C4-2B (cell line): ENCODE measurements around the gene GALNS.

Experiments
- H3K27ac ChIP-seq: fragments of 450-650 bp; 2 replicates; pipeline ENCODE4 v1.5.1; 2017
- ZFX ChIP-seq: fragments of 450-650 bp; IDR thresholded peaks from 2 replicates; pipeline ENCODE4 v1.6.1; 2017
- TF ChIP-seq, protein P1 (sequence below): fragments of 450-650 bp; conservative IDR thresholded peaks from 2 replicates; pipeline ENCODE4 v1.5.1; 2017; ENCODE audit warnings: mild to moderate bottlenecking

The GALNS gene

DNA sequence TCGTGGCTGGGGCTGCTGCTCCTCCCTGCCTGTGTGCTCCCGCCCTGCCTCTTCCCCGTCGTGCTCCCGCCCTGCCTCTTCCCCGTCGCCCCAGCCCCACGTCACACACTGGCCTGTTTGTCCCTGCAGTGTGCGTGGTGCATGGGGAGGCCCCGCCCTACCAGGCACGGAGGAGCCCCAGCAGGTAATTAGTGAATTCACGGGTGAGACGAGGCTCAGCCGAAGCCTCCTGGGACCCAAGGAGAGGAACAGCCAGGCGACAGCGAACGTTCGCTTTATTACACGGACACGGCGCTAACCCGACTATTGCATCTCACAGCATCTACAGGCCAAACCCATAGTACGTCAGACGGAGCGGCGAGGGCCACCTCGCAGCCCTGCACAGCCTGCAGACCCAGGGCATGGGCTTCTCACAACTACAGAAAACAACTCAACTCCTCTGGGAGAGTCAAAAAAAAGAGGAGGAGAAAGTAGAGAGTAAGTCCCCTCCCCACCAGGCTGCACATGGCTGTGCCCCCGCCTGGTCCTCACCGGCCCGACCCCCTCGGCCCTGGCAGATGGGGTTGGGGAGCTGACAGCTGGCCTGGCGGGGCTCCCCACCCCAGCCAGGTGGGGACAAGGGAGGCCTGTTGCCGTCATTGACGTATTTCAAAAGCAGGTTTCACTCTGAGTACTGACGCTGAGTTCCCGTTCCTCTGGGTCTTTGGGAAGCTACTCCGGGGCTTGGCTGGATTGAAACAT is 14.0 kb upstream of the GALNS start:
- TF ChIP-seq ZFX, result no peak
- TF ChIP-seq, protein P1, sequence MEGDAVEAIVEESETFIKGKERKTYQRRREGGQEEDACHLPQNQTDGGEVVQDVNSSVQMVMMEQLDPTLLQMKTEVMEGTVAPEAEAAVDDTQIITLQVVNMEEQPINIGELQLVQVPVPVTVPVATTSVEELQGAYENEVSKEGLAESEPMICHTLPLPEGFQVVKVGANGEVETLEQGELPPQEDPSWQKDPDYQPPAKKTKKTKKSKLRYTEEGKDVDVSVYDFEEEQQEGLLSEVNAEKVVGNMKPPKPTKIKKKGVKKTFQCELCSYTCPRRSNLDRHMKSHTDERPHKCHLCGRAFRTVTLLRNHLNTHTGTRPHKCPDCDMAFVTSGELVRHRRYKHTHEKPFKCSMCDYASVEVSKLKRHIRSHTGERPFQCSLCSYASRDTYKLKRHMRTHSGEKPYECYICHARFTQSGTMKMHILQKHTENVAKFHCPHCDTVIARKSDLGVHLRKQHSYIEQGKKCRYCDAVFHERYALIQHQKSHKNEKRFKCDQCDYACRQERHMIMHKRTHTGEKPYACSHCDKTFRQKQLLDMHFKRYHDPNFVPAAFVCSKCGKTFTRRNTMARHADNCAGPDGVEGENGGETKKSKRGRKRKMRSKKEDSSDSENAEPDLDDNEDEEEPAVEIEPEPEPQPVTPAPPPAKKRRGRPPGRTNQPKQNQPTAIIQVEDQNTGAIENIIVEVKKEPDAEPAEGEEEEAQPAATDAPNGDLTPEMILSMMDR, result no peak

DNA sequence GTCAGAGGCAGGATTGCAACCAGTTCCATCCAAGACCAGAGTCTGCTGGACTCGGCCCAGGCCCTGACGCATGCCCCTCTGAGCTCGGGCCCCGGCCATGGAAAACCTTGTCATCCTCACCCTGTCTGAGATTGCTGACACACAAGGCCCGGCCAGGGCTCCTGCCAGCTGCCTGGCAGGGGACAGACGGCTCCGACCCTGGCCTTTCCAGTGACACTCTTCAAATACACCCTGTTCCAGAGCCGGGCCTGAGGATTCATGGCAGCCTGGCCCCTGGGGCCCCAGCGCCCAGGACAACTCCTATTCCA is 12.9 kb upstream of the GALNS start:
- no peak overlapping the region for H3K27ac ChIP-seq
- TF ChIP-seq, protein P1, result no peak
- TF ChIP-seq ZFX, result no peak

More for the DNA sequence above, 14.0 kb upstream of the GALNS start:
- no peak overlapping the region for H3K27ac ChIP-seq

DNA sequence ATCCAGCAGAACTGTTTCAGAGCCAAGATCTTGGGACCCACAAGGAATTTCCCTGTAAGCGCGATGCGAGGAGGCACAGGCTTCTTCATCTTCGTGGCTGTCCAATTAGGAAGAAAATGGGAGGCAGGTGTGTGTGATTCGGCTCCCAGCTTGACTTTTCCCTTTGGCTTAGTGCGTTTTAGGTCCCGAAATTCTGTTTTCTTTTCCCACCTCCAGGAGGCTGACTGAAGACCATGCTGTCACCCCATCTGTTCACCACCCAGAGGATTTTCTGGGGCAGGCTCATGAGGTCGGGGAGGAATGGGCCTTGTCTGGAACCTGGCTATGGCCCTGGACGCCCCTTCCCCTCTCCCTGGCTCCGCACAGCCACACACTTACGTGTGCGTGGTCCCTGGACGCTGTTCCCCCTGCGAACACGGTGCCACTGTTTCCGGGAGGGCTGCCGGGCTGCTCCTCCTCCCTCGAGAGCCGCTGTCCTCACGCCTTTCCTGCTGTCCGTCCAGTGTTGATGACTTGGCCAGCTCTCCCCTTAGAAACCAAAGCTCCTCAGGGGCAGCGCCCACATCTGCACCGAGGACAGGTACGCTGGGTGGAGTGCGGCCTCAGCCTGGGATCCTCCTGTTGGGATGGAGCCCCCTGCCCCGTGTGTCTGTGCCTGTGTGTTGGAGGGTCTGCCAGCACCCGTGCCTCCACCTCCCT is 12.4 kb upstream of the GALNS start:
- H3K27ac ChIP-seq, result no peak overlapping the region
- TF ChIP-seq ZFX, result no peak
- TF ChIP-seq, protein P1, result no peak

DNA sequence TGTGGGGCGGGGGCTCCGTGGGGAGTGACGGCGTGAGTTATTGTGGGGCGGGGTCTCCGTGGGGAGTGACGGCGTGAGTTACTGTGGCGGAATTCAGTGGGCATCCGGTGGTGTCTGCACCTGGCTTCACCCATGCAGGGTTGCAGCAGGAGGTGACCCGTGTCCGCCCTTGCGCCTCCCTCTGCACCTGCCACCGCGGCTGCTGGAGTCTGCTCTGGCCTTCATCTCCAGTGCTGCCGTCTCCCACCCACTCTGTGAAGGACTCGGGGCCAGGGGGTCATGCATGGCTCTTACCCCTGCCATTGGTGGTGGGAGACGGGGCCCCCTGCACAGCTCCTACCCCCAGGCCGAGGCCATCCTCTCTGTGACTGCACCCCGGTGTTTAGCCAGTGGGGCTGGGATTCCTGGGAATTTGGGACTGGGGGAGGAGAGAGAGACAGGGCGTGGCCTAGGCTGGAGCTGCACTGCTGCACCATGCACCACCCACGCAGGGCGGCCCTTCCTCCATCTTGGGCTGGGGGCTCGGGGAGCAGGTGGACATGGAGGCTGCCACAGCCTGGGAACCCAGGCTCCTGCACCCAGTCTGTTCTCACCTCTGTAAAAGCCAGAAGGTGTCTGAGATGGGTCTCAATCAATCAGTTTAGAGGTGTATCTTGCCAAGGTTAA is 11.0 kb upstream of the GALNS start:
- no peak for TF ChIP-seq ZFX
- TF ChIP-seq, protein P1, result no peak
- H3K27ac ChIP-seq, result no peak overlapping the region

DNA sequence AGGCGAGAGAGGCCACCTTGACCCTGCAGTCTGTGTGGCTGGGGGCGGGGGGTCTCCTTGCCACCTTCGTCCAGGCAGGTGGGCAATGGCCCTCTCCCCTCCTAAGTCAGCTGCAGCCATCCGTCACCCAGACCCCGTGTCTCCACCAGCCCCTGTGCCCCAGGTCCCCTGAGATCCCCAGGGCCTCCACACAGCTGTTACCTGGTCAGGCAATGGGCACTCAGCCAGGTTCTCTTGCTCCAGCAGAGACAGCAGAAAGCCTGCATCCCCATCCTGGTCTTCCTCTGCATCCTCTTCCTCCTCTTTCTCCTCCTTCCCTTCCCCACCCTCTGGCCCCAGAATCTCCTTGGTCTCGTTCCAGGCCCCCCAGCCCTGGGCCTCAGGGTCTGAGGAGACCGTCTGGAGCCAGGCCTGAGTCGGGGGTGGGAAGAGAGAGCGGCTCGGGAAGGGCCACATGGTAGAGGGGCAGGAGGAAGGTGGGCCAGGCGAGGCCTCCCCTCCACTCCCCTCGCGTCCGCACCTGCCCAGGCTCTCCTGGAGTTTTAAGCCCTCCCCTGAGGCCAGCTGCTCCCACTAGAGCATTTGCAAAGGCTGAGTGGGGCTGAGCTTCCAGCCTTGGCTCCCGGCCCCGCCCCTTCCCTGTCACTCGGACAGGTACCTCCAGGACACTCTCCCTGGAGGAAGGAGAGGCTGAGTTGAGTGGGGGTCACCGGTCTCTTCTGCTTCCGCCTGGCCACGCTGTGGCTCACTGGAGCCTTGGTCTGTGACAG is 9.6 kb upstream of the GALNS start, which contains the start of gene PABPN1L:
Gene PABPN1L, minus strand, starts transcription at position 510 of the 770 bp plus-strand sequence. Its CDS starts 54 bp downstream, at position 456.
- H3K27ac ChIP-seq, result no peak within 1 kb of the TSS
- TF ChIP-seq, protein P1, result no peak
- no peak for TF ChIP-seq ZFX

DNA sequence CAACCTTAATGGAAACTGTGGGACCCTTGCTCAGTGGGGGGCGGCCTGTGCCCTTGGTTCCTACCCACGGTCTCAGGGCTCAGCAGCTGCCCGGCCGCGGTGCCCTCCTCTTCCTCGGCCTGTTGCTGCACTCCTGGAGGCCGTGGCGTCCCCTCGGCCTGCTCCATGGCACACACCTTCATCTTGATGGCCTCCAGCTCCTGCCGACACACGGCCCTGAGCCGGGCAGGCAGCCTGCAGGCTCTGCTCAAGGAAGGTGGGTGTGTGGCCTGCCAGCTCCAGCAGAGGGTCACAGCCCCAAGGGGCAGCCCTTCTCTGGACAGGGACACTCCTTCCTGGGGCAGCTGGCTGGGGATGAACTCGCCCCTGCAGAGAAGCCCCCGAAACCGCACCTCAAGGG is 9.0 kb upstream of the GALNS start:
- H3K27ac ChIP-seq, result no peak overlapping the region
- TF ChIP-seq, protein P1, result no peak
- TF ChIP-seq ZFX, result no peak
